K562 (cell line): ENCODE data around the gene ITGA11. TPM values are rescaled to one million over a fixed set of nuclear protein-coding genes. Genes with fewer than 3 reads are reported as not detected.

ENCODE experiments used
- C11orf30 ChIP-seq: fragments of 450-650 bp; IDR thresholded peaks from 2 replicates; pipeline ENCODE4 v1.6.1; 2016; ENCODE audit warnings: low read depth, mild to moderate bottlenecking
- CBX2 ChIP-seq: fragments of 200-600 bp; sonication (generic); IDR thresholded peaks from one replicate; pipeline ENCODE4 v1.6.1; 2012; ENCODE audit warnings: mild to moderate bottlenecking, low read length, inconsistent platforms; ENCODE audit not compliant: insufficient read depth, poor library complexity, severe bottlenecking
- FUS ChIP-seq: fragments of 200-400 bp; formaldehyde crosslinking; optimal IDR thresholded peaks from 2 replicates; pipeline ENCODE3; 2017; ENCODE audit warnings: low read depth, low read length
- HDGF ChIP-seq: fragments of 450-650 bp; IDR thresholded peaks from 2 replicates; pipeline ENCODE4 v1.6.1; 2016
- MAFK ChIP-seq: IDR thresholded peaks from 2 replicates; pipeline ENCODE4 v1.6.1; 2011; ENCODE audit warnings: low read length, improper control_type of control experiment
- MNT ChIP-seq, 2 experiments: fragments of 450-650 bp; conservative IDR thresholded peaks; 2 replicates each; pipeline ENCODE4 v1.6.1; 2017; ENCODE audit warnings: mild to moderate bottlenecking in 2 of 2, moderate library complexity in 2 of 2
- RBM25 ChIP-seq: fragments of 200-400 bp; formaldehyde crosslinking; IDR thresholded peaks from 2 replicates; pipeline ENCODE4 v1.6.1; 2018; ENCODE audit warnings: low read length, low read depth, moderate library complexity; ENCODE audit not compliant: severe bottlenecking
- SAFB ChIP-seq: fragments of 200-400 bp; formaldehyde crosslinking; IDR thresholded peaks from 2 replicates; pipeline ENCODE4 v1.6.1; 2017; ENCODE audit warnings: low read depth, low read length, borderline replicate concordance
- SMC3 ChIP-seq: conservative IDR thresholded peaks from 2 replicates; pipeline ENCODE4 v1.6.1; 2011; ENCODE audit warnings: low read depth, low read length, improper control_type of control experiment; ENCODE audit not compliant: insufficient read depth
- TCFL5 ChIP-seq: fragments of 250-450 bp; sonication (Bioruptor Pico); conservative IDR thresholded peaks from 2 replicates; pipeline ENCODE4 v1.6.1; 2021; ENCODE audit warnings: mild to moderate bottlenecking, moderate library complexity, matching md5 sums
- YY1 ChIP-seq, 3 experiments: IDR thresholded peaks; 2 replicates each; pipeline ENCODE4 v1.6.1; 2011; ENCODE audit warnings: low read length in 2 of 3, mild to moderate bottlenecking in 2 of 3, moderate library complexity in 2 of 3, borderline replicate concordance in 1 of 3, control low read depth in 1 of 3, low read depth in 1 of 3; ENCODE audit not compliant: insufficient read depth in 3 of 3, insufficient replicate concordance in 2 of 3, control insufficient read depth in 1 of 3, insufficient read length in 1 of 3; ENCODE audit errors: extremely low read depth in 1 of 3
- ZNF316 ChIP-seq: fragments of 450-650 bp; IDR thresholded peaks from 2 replicates; pipeline ENCODE4 v1.6.1; 2016
- ZNF586 ChIP-seq: fragments of 450-650 bp; formaldehyde crosslinking; conservative IDR thresholded peaks from 2 replicates; pipeline ENCODE4 v1.4.0; 2020; ENCODE audit warnings: mild to moderate bottlenecking, moderate library complexity
- polyA plus RNA-seq, 8 experiments: library from polyadenylated mRNA; depleted of rRNA in 4 of 8; stranded (reverse) in 5 of 8; unstranded in 3 of 8; fragments of >200 nt; fragmentation: Nextera tagmentation in 2 of 8; fragmentation: Illumina TruSeq in 1 of 8; extraction: Ambion mirVana in 2 of 8; extraction: Trizol in 1 of 8; gene quantifications; 2 replicates each; pipeline versions ENCODE4 v1.2.1 to v1.2.3, GENCODE V29; 2011 to 2014; ENCODE audit warnings: inconsistent platforms in 1 of 8, missing spikeins in 1 of 8
- total RNA-seq, 7 experiments: library from RNA; depleted of rRNA in 6 of 7; stranded (reverse); fragments of >200 nt in 6 of 7; fragmentation: Illumina TruSeq in 2 of 7; extraction: Trizol in 2 of 7; gene quantifications; 2 replicates each; pipeline versions ENCODE4 v1.2.1 to v1.2.3, GENCODE V29; 2011 to 2021; ENCODE audit warnings: low replicate concordance in 1 of 7
- TF ChIP-seq, protein P1 (sequence below), 3 experiments: IDR thresholded peaks in 2 of 3; conservative IDR thresholded peaks in 1 of 3; 2 replicates each; pipeline ENCODE4 v1.5.1; 2011 to 2012; ENCODE audit warnings: low read length in 3 of 3, mild to moderate bottlenecking in 3 of 3, control low read depth in 2 of 3, improper control_type of control experiment in 1 of 3, inconsistent platforms in 1 of 3, low read depth in 1 of 3, mixed read lengths in 1 of 3, moderate library complexity in 1 of 3; ENCODE audit not compliant: insufficient read depth in 2 of 3
- TF ChIP-seq, protein P2 (sequence below): sonication (generic); IDR thresholded peaks from 2 replicates; pipeline ENCODE4 v1.6.1; 2016

Gene ITGA11
- total and polyA plus RNA-seq, 9 of the 15 experiments (the other 6 are each of a cell fraction or from before 2014, with no cell fraction given), result 0.01 TPM; not detected in 8

GRCh38 chr15:68383161-68384074, 48.5 kb downstream of the ITGA11 start (continued):
- TF ChIP-seq, protein P1, sequence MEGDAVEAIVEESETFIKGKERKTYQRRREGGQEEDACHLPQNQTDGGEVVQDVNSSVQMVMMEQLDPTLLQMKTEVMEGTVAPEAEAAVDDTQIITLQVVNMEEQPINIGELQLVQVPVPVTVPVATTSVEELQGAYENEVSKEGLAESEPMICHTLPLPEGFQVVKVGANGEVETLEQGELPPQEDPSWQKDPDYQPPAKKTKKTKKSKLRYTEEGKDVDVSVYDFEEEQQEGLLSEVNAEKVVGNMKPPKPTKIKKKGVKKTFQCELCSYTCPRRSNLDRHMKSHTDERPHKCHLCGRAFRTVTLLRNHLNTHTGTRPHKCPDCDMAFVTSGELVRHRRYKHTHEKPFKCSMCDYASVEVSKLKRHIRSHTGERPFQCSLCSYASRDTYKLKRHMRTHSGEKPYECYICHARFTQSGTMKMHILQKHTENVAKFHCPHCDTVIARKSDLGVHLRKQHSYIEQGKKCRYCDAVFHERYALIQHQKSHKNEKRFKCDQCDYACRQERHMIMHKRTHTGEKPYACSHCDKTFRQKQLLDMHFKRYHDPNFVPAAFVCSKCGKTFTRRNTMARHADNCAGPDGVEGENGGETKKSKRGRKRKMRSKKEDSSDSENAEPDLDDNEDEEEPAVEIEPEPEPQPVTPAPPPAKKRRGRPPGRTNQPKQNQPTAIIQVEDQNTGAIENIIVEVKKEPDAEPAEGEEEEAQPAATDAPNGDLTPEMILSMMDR (IDR thresholded peaks at IDR 0.05 in 2 of 3, conservative IDR thresholded peaks at IDR 0.05 in 1 of 3; ENCODE audit: insufficient read depth in 2 of 3, low read depth in 1 of 3, low read length in 3 of 3), result peak; percentile 60 to 70 (median 63)
- peak in 1 of 3 experiments; percentile 64 for TF ChIP-seq YY1 (IDR thresholded peaks at IDR 0.05; ENCODE audit: borderline replicate concordance in 1 of 3, control insufficient read depth in 1 of 3, extremely low read depth in 1 of 3, insufficient read depth in 3 of 3, insufficient read length in 1 of 3, insufficient replicate concordance in 2 of 3, low read depth in 1 of 3, low read length in 2 of 3)
- TF ChIP-seq MNT (conservative IDR thresholded peaks at IDR 0.05), result no peak
- TF ChIP-seq TCFL5 (CRISPR knock-in tag), result no peak
- TF ChIP-seq ZNF586, result no peak
- peak; percentile 30; the same call in 1 of the 2 replicates for TF ChIP-seq C11orf30
- TF ChIP-seq CBX2, result no peak
- peak; percentile 71 for TF ChIP-seq RBM25
- TF ChIP-seq SMC3, result 0 out of 2 replicates have a peak, but pooled peaks have one; percentile 47
- TF ChIP-seq HDGF, result no peak
- TF ChIP-seq FUS, result no peak
- TF ChIP-seq ZNF316, result peak; percentile 35; the same call in 1 of the 2 replicates
- TF ChIP-seq MAFK, result peak; percentile 21; the same call in 1 of the 2 replicates
- TF ChIP-seq, protein P2, sequence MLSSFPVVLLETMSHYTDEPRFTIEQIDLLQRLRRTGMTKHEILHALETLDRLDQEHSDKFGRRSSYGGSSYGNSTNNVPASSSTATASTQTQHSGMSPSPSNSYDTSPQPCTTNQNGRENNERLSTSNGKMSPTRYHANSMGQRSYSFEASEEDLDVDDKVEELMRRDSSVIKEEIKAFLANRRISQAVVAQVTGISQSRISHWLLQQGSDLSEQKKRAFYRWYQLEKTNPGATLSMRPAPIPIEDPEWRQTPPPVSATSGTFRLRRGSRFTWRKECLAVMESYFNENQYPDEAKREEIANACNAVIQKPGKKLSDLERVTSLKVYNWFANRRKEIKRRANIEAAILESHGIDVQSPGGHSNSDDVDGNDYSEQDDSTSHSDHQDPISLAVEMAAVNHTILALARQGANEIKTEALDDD, result no peak
- no peak for TF ChIP-seq SAFB
- TF ChIP-seq, all 486 proteins: peak for 12
